GM18498 (cell line): ENCODE measurements around the gene DNMT3A.

Source experiments
- ATAC-seq: cut with Tn5 transposase; IDR thresholded peaks from one replicate; pipeline ENCODE4 v1.9.1; 2021; ENCODE audit warnings: mild to moderate bottlenecking, moderate library complexity; ENCODE audit not compliant: unreplicated experiment

Gene DNMT3A

GRCh38 chr2:25245141-25245540, 96.6 kb downstream of the DNMT3A start:
- ATAC-seq = no peak

- no peak for ATAC-seq
Measured at GRCh38 chr2:25243995-25244394, 97.7 kb downstream of the DNMT3A start.

- ATAC-seq = no peak
Measured at GRCh38 chr2:25241452-25241851, 100.3 kb downstream of the DNMT3A start.

- ATAC-seq = no peak
Measured at GRCh38 chr2:25240636-25241035, 101.1 kb downstream of the DNMT3A start.

GRCh38 chr2:25238920-25239319, 102.8 kb downstream of the DNMT3A start:
- no peak for ATAC-seq

GRCh38 chr2:25237764-25238163, 104.0 kb downstream of the DNMT3A start:
- no peak for ATAC-seq

GRCh38 chr2:25236736-25237135, 105.0 kb downstream of the DNMT3A start:
- ATAC-seq = no peak

GRCh38 chr2:25234738-25235137, 107.0 kb downstream of the DNMT3A start:
- no peak for ATAC-seq

- no peak for ATAC-seq
Measured at GRCh38 chr2:25233916-25234605, 107.7 kb downstream of the DNMT3A start.

GRCh38 chr2:25232248-25232825, 109.4 kb downstream of the DNMT3A start:
- ATAC-seq = no peak

- ATAC-seq = no peak
Measured at GRCh38 chr2:25230948-25231311, 110.8 kb downstream of the DNMT3A start.

- no peak for ATAC-seq
Measured at GRCh38 chr2:25230198-25230947, 111.4 kb downstream of the DNMT3A start.

GRCh38 chr2:25229279-25230197, 112.2 kb downstream of the DNMT3A start:
- ATAC-seq = no peak

- no peak for ATAC-seq
Measured at GRCh38 chr2:25228848-25229278, 112.9 kb downstream of the DNMT3A start.

GRCh38 chr2:25227576-25227975, 114.1 kb downstream of the DNMT3A start:
- ATAC-seq = no peak

GRCh38 chr2:25226827-25227226, 114.9 kb downstream of the DNMT3A start:
- ATAC-seq = peak; percentile 10

GRCh38 chr2:25222477-25223121, 119.1 kb downstream of the DNMT3A start:
- ATAC-seq = no peak

- no peak for ATAC-seq
Measured at GRCh38 chr2:25221579-25221978, 120.1 kb downstream of the DNMT3A start.

GRCh38 chr2:25220313-25220712, 121.4 kb downstream of the DNMT3A start:
- no peak for ATAC-seq

GRCh38 chr2:25219621-25220020, 122.1 kb downstream of the DNMT3A start:
- ATAC-seq = no peak

- no peak for ATAC-seq
Measured at GRCh38 chr2:25218100-25218499, 123.6 kb downstream of the DNMT3A start.
